NCI-H510A treated with DMSO at 0.1 percent for 48 hours (cell line): ENCODE measurements around the gene PCYOX1L.

Experiments
- DNase-seq: peaks from one replicate; lab custom pipeline; 2025; lab: John Stamatoyannopoulos, UW

PCYOX1L gene

DNA sequence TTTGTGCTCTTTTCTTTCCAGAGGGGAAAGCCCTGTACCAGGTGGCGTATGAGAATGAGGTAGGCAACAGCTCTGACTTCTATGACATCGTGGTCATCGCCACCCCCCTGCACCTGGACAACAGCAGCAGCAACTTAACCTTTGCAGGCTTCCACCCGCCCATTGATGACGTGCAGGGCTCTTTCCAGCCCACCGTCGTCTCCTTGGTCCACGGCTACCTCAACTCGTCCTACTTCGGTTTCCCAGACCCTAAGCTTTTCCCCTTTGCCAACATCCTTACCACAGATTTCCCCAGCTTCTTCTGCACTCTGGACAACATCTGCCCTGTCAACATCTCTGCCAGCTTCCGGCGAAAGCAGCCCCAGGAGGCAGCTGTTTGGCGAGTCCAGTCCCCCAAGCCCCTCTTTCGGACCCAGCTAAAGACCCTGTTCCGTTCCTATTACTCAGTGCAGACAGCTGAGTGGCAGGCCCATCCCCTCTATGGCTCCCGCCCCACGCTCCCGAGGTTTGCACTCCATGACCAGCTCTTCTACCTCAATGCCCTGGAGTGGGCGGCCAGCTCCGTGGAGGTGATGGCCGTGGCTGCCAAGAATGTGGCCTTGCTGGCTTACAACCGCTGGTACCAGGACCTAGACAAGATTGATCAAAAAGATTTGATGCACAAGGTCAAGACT, 10.3 kb downstream of the PCYOX1L start:
- DNase-seq: no peak

DNA sequence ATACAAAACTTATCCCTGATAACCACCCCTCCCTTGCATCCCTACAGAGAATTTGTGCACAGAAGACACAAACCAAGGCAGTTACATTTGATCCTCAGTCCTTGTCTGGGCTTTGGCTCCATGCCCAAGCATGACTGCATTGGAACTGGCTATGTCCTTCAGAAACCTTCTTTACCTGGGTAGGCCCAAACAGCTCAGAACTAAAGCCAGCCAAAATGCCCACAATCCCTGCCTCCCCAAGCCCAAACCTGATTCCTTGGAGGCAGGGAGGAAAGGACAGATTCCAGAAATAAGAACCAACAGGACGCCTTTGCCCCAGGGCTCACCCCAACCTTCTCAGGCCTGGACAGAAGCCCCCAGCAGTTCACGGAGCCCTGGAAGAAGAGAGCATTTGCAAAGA, 13.0 kb downstream of the PCYOX1L start:
- DNase-seq: no peak

DNA sequence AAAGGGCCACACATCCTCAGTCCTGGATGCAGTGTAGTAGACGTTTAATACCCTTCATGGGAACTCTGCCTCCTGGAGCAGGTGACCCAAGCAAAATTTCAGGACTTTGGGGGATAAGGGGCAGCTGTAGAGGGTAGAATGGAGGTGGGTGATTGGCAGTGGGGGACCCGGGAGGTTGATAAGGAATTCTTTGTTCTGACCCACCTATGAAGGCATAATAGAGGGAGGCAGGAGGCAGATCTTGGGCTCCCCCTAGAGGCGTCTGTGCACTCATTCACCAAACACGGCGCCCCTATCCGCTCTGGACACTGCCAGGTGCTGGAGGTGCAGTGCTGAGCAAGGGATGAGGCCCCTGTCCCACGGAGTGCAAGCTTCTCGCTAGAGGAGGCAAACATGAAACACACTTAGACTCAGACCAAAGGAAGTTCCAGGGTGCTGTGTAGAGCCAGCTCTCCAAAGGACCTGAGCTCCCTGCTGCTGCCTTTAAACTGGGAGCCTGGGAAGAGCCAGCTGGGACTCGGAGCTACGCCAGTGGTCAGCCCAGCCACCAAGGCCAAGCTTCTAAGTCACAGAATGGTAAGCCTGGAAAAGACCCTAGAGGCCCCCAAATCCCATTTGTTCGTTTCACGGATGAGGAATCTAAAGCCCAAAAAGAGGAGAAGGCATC, 13.6 kb downstream of the PCYOX1L start:
- peak; percentile 83 for DNase-seq

DNA sequence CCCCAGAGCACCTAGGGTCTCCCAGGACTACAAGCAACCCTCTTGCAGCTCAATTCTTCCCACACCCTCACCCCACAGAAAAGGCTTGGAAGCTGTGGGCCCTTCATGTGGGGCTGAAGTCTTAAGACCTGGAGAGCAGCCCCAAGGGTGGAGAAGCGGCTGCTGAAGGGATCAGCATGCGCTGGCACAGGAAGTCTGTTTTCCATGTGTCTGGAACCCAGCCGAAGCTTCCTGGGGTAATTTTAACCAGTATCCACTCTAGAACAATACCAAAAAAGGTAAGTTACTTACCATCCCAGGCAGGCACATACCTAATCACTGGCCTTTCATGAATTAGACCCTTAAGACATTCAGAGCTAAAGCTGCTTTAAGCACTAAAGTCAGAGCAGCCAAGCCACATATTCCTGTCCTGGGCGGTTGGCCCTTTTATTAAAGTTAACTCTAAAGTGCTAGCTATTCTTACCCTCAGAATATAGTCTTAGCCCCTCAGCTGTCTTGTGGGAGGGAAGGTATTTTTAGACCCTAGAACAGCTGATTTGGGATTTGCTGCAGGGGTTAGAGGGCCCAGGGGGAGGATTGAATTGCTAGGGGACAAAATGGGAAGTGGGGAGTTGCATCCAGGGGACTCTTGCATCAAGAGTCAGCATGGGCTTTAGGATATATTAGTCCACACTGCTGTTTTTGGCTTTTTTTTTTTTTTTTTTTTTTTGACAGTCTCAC, 14.4 kb downstream of the PCYOX1L start:
- no peak for DNase-seq

GRCh38 chr5:149372932-149373331, 15.1 kb downstream of the PCYOX1L start:
- no peak for DNase-seq

GRCh38 chr5:149374303-149374702, 16.5 kb downstream of the PCYOX1L start:
- DNase-seq: no peak

- no peak for DNase-seq
Measured at GRCh38 chr5:149374801-149375200, 17.0 kb downstream of the PCYOX1L start.

- DNase-seq: no peak
Measured at GRCh38 chr5:149375434-149375833, 17.6 kb downstream of the PCYOX1L start.

DNA sequence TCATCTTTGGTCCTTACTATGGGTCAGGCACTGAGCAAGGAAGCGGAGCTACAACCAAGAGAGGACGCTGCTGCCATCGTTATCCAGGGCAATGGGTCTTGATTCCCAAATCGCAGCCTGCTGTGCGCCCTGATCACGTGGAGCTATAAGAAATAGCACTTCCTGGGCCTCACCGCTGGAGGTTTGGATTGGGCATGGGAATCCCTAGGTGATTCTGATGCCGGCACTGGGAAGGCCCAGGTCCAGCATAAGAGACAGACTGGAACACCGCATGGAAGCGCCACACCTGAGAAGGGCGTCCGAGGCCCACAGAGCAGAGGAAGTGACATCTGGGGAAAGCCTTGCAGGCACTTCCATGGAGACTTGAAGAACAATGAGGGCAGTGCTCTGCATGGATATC, 18.3 kb downstream of the PCYOX1L start:
- no peak for DNase-seq

DNA sequence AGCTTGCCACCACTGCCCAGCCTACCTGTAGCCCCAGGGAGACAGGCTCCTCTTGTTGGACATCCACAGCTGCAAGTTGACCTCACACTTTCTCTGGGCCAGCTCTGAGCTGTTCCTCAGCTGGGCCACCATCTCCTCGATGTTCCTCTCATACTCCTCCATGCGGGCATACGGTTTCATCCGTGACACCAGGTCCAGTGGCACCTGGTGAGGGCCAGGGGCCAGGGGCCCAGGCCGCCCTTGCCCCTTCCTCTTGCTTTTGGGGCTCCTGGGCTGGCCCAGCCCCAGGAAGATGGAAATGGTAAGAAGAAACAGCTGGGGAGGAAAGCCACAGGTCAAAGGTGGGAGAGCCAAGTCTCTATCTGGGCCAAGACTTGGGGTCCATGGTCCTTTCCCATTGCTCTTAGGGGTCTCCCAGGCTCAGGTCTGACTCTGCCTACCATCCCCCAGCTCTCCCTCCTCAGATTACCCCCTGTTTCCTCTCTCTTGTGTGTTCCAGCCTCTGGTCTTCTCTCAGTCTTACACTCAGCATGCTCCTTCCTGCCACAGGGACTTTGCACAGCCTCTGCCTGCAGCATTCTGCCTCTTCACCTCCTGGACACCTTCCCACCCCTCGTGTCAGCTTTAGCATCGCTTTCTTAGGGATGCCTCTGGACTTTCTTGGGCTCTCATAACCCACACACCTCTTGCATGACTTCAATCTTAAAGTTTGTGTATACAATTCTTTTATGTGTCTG, 19.0 kb downstream of the PCYOX1L start:
- DNase-seq: no peak

- DNase-seq: no peak
Measured at GRCh38 chr5:149378241-149378820, 20.5 kb downstream of the PCYOX1L start.

DNA sequence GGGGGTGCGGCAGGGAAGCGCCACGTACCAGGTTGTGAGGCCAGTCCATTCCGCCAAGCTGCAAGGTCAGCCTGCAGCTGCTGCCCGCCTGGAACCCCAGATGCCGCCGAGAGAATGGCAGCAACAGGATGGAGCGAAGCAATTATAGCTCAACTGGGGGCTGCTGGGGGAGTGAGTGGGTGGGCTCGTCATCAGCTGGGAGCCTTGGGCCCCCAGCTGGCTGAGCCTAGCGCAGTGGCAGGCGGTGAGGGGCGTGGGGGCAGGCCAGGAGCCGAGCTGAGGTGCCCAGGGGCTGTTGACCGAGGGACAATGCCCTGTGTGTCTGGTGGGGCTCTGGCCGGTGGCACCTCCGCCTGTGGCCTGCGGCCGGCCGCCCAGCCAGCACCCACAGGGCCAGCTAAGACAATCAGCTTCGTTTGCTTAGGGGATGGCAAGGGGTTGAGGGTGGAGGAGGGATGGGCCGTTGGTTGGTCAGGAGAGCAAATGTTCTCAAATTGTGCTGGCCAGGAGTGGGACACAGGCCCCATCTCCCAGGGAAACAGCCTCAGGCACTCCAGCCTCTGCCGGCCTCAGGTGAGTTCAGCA, 21.4 kb downstream of the PCYOX1L start, which contains the start of gene IL17B:
TSS of gene IL17B (minus strand) at position 116 of the 585 bp plus-strand sequence. CDS start at position 49, 67 bp downstream.
- no peak for DNase-seq

- no peak for DNase-seq
Measured at GRCh38 chr5:149379818-149380374, 22.1 kb downstream of the PCYOX1L start.

- DNase-seq: no peak
Measured at GRCh38 chr5:149380466-149381121, 22.7 kb downstream of the PCYOX1L start.

DNA sequence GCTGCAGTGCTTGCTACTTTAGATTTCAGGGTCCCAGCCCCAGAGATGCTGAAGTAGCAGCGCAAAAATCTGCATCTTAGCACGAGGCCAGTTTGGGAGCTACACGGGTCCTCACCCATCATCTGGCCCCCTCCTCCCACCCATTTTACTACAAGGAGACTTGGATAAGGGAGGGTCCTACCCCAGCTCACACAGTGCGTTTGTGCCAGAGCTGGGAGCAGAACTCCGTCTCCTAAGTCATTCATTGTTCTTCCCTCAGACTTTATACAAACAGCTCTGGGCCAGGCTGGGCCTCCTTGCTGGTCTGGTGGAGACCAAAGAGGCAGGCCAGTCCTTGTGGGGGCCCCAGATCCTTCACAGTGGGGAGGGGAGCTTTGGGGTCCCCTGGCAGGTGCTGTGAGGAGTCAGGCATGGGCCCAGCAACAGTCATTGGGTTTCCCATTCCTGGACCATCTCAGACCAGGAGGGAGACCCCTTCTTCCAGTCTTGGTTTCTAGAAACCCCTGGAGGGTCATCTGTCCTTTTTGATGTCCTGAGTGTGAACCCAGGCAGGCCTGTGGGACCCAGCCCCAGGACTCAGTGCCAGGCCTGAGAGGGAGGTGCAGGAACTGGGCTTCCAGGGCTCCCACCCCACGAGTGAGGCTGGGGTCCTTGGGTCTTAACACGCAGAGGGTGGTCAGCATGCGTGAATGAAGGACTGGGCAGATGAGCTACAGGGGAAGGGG, 23.6 kb downstream of the PCYOX1L start:
- DNase-seq: no peak

DNA sequence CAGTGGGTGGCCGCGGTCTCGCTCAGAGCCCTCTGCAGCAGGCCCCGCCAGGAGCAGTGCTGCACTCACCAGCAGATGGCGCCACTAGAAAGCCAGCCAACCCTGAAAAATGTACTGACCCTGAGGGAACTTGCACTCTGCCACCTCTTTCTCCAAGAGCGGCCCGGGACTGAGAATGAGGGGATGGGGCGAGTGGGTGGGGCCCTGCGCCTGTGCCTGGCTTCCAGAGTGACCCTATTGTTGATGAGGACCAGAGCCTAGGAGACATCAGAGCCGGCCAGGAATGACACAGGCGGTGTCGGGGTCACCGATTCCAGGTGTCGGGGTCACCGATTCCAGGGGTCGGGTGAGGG, 24.1 kb downstream of the PCYOX1L start:
- DNase-seq: peak; percentile 69

GRCh38 chr5:149382517-149383220, 24.8 kb downstream of the PCYOX1L start:
- no peak for DNase-seq

- DNase-seq: no peak
Measured at GRCh38 chr5:149383399-149383798, 25.6 kb downstream of the PCYOX1L start.

GRCh38 chr5:149386166-149386565, 28.3 kb downstream of the PCYOX1L start:
- no peak for DNase-seq
